Fibroblast of the aortic adventitia (primary cell): ENCODE results near the gene NDUFA13. TPM values are rescaled to one million over a fixed set of nuclear protein-coding genes. Genes with fewer than 3 reads are reported as not detected.
A peak's percentile ranks its signal among the peaks of the same experiment; 100 is the strongest.
"Not testable (repeated sequence)": the region's sequence is repeated elsewhere in the genome, so short reads cannot be mapped to it uniquely, and the experiment has no call there.

Experiments used
- DNase-seq: peaks from one replicate; pipeline ENCODE4 v3.0.0-alpha.2; 2010; ENCODE audit warnings: low read depth
- H3K4me3 ChIP-seq: 2 replicates; pipeline ENCODE4 v1.5.1; 2011; ENCODE audit warnings: low read depth, mild to moderate bottlenecking, control low read depth, low read length, moderate library complexity
- total RNA-seq: library from RNA; depleted of rRNA; stranded (reverse); fragments of >200 nt; gene quantifications from 2 replicates; pipeline ENCODE4 v1.2.3, GENCODE V29; 2012; ENCODE audit warnings: low replicate concordance
- TF ChIP-seq, protein P1 (sequence below): IDR thresholded peaks from 2 replicates; pipeline ENCODE4 v1.5.1; 2011; ENCODE audit warnings: mild to moderate bottlenecking, low read length, control low read depth, inconsistent platforms; ENCODE audit not compliant: insufficient read depth

NDUFA13 gene
- 127 and 166 TPM in 2 replicates for total RNA-seq

DNA sequence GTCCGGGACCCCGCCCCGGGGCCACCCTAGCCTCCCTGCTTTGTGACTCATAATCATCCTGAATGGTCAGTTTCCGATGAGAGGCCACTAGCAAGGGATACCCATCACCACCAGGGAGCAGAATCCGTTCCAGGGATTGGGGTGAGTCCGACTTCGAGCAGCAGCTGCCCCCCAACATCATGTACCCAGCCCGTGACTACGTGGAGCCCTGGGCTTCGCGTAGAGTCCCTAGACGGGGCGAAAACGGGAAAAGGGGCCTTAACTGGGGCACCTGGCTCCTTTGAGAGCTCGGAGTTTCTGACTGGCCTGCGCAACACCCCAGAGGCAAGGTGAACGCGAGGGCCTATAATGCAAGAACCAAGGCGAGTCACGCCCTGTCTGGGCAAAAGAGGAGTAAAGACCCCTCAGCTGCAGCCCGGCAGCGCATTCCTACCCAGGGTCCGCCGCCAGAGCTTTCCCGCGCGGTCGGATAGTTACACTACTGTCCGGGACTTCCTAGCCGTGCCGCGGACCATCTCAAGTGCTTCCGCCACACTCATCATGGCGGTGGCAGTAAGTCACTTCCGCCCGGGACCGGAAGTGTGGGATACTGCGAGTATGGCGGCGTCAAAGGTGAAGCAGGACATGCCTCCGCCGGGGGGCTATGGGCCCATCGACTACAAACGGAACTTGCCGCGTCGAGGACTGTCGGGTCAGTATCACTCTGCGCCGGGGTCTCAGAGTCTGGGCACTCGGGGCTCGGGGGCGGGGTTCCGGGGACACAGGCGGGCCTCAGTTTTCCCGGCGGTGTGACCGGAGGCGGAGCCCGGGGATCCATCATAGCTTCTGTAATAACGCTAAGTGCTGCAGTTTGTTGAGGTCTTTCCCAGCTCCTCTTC, at the start of gene NDUFA13:
Gene NDUFA13, plus strand, starts transcription at position 584 of the 878 bp plus-strand sequence. Its CDS starts 14 bp downstream, at position 598.
- H3K4me3 ChIP-seq, result peak within 1 kb of the TSS; percentile 91
- TF ChIP-seq, protein P1, sequence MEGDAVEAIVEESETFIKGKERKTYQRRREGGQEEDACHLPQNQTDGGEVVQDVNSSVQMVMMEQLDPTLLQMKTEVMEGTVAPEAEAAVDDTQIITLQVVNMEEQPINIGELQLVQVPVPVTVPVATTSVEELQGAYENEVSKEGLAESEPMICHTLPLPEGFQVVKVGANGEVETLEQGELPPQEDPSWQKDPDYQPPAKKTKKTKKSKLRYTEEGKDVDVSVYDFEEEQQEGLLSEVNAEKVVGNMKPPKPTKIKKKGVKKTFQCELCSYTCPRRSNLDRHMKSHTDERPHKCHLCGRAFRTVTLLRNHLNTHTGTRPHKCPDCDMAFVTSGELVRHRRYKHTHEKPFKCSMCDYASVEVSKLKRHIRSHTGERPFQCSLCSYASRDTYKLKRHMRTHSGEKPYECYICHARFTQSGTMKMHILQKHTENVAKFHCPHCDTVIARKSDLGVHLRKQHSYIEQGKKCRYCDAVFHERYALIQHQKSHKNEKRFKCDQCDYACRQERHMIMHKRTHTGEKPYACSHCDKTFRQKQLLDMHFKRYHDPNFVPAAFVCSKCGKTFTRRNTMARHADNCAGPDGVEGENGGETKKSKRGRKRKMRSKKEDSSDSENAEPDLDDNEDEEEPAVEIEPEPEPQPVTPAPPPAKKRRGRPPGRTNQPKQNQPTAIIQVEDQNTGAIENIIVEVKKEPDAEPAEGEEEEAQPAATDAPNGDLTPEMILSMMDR, result peak; percentile 31
- peak; percentile 92 for DNase-seq

DNA sequence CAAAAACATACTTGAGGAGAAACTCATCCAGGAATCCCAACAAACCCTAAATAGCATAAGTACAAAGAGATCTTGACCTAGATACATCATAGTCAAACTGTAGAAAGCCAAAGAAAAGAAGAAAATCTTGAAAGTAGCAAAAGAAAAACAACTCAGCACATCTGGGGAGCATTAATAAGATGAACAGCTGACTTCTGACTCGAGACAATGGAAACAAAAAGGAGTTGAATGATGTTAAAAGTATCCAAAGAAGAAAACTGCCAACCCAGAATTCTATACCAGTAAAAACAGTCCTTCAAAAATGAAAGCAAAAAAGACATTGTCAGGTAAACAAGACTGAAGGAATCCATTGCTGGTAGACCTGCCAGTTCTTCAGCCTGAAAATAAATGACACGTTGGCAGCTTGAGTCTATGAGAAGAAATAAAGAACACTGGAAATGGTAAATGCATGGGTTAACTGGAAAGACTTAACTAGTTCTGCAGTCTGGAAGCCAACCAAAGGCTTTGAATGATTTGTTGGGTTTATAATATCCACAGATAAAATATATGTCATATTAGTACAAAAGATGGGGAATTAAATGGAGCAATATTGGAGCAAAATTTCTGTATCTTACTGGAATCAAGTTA, 47.5 kb upstream of the NDUFA13 start:
- TF ChIP-seq, protein P1, result no peak
- DNase-seq, result peak; percentile 38
- no peak overlapping the region for H3K4me3 ChIP-seq

DNA sequence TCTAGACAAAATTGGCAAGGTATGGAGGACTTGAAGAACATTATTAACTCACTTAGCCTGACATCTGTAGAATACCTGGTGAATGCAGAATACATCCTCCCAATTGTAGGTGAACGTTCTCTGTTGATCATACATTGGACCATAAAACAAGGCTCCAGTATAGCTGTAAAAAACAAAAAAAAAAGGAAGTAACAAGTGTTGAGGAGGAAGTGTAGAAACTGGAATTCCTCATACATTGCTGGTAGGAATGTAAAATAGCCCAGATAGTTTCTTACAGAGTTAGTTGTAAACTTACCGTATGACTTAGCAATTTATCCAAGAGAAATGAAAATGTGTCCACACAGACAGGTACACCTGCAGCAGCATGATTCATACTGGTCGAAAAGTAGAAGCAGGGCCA, 45.4 kb upstream of the NDUFA13 start:
- TF ChIP-seq, protein P1, result no peak
- no peak for DNase-seq
- H3K4me3 ChIP-seq, result no peak overlapping the region

DNA sequence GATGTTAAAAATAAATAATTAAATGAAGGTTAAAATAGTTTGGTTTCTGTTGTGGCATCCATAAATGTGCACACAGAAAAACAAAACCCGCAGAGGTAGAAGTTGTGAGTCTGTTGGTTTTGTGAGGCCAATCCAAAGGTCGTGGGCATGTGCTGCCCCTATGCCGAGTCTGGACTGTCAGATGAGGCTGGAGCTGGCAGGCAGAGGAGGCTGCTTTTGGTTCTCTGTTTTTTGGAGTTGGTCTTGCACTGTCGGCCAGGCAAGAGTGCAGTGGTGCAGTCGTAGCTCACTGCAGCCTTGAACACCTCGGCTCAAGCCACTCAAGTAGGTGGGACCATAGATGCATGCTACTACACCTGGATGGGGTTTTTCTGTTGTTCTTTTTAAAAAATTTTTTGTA, 44.3 kb upstream of the NDUFA13 start:
- DNase-seq, result no peak

DNA sequence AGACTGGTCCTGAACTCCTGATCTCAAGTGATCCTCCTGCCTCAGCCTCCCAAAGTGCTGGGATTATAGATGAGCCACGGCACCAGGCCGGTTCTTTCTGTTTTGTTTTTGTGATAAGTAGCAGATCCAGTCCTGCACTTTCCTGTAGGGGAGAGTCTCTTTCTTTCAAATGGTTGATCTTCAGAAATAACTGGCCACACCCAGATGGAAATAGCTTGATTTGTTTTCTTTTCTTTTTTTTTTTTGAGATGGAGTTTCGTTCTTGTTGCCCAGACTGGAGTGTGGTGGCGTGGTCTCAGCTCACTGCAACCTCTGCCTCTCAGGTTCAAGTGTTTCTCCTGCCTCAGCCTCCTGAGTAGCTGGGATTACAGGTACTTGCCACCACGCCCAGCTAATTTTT, 43.9 kb upstream of the NDUFA13 start:
- DNase-seq, result peak; percentile 26
- not testable (repeated sequence) for H3K4me3 ChIP-seq

More for the DNA sequence above, 44.3 kb upstream of the NDUFA13 start:
- no peak overlapping the region for H3K4me3 ChIP-seq
- TF ChIP-seq, protein P1, result no peak

DNA sequence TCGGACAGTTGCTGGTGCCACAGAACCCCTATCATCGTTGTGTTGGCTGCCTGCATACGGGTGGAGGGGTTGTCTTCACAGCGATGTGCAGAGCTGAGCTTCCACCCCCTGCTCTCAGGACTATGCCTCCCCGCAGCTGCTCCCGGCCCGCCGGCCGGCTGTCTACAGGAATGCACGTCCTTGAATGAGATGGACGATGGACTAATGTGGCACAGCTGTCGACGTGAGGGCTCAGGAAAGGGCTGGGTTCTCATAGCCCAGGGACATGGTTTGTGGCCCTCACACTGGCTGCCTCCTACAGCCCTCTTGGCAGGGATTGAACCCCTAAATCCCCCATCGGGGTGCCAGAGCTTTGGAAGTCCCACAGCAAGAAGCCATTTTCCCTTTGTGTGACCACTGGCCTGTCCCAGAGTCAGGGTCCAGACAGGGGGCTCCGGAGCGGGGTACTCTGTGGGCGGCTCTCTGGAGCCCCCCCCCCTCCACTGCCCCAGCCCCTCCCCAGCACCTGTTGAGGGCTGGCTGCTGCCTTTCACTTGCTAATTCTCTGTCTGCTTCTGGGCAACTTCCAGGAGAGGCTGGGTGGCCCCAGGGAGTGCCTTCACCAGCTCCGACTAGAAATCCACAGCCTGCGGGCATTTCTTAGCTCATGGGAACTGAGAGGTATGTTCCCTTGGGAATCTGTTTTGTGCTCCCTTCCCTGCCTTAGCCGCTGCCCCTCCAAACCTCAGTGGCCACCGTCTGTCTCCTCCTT, 40.8 kb upstream of the NDUFA13 start:
- no peak for DNase-seq
- TF ChIP-seq, protein P1, result no peak
- H3K4me3 ChIP-seq, result no peak overlapping the region
